Immature natural killer cell (primary cell): ENCODE results near the gene SIN3B. TPM values are rescaled to one million over a fixed set of nuclear protein-coding genes. Genes with fewer than 3 reads are reported as not detected.

Experiments
- DNase-seq, 3 donors: peaks; one replicate each; pipeline ENCODE4 v3.0.0; 2022; ENCODE audit warnings: mixed read lengths in 1 of 3
- H3K27ac Mint-ChIP-seq, 6 donors: one replicate each; pipeline ENCODE4 v1.8.0; 2020; ENCODE audit warnings: mixed read lengths in 6 of 6, mild to moderate bottlenecking in 5 of 6, inconsistent platforms in 4 of 6, moderate library complexity in 3 of 6
- H3K27me3 Mint-ChIP-seq, 3 donors: one replicate each; pipeline ENCODE4 v1.8.0; 2020 to 2021; ENCODE audit warnings: low read depth in 3 of 3, mild to moderate bottlenecking in 3 of 3, mixed read lengths in 3 of 3, moderate library complexity in 3 of 3, inconsistent platforms in 1 of 3
- H3K36me3 Mint-ChIP-seq, 3 donors: one replicate each; pipeline ENCODE4 v1.8.0; 2020; ENCODE audit warnings: mixed read lengths in 3 of 3, inconsistent platforms in 2 of 3, mild to moderate bottlenecking in 2 of 3
- H3K4me1 Mint-ChIP-seq, 2 donors: one replicate each; pipeline ENCODE4 v1.8.0; 2020; ENCODE audit warnings: inconsistent platforms in 2 of 2, mild to moderate bottlenecking in 2 of 2, mixed read lengths in 2 of 2, moderate library complexity in 1 of 2
- H3K4me3 Mint-ChIP-seq, 5 donors: one replicate each; pipeline ENCODE4 v1.8.0; 2020; ENCODE audit warnings: mild to moderate bottlenecking in 5 of 5, mixed read lengths in 5 of 5, inconsistent platforms in 3 of 5, moderate library complexity in 3 of 5
- H3K9me3 Mint-ChIP-seq, 6 donors: one replicate each; pipeline ENCODE4 v1.8.0; 2020; ENCODE audit warnings: mild to moderate bottlenecking in 6 of 6, mixed read lengths in 6 of 6, inconsistent platforms in 4 of 6, moderate library complexity in 3 of 6
- polyA plus RNA-seq, 3 donors: library from polyadenylated mRNA; unstranded; fragments of 300-500 nt; fragmentation: Illumina TruSeq; gene quantifications; one replicate each; pipeline ENCODE4 v1.2.3, GENCODE V29; 2021

SIN3B gene
- polyA plus RNA-seq, 3 donors from 2014 or later: 1.8 to 7.9 (median 2.3) TPM

GRCh38 chr19:16899566-16900075, 70.4 kb downstream of the SIN3B start:
- Mint-ChIP-seq H3K4me1 (peaks cover 21 to 24% of the 10 kb centered on the region in 2 donors), H3K9me3 (no peaks in the 10 kb centered on the region), H3K4me3 (peak overlapping the region in 2 of 5 donors; percentile 38 to 48), H3K27me3 (peaks cover 18 to 31% (median 28%) of the 10 kb centered on the region in 3 donors), H3K36me3 (no peaks in the 10 kb centered on the region), H3K27ac (peak overlapping the region in 3 of 6 donors; percentile 18 to 61 (median 42))
- peak; percentile 49 to 52 (median 50) for DNase-seq

DNA sequence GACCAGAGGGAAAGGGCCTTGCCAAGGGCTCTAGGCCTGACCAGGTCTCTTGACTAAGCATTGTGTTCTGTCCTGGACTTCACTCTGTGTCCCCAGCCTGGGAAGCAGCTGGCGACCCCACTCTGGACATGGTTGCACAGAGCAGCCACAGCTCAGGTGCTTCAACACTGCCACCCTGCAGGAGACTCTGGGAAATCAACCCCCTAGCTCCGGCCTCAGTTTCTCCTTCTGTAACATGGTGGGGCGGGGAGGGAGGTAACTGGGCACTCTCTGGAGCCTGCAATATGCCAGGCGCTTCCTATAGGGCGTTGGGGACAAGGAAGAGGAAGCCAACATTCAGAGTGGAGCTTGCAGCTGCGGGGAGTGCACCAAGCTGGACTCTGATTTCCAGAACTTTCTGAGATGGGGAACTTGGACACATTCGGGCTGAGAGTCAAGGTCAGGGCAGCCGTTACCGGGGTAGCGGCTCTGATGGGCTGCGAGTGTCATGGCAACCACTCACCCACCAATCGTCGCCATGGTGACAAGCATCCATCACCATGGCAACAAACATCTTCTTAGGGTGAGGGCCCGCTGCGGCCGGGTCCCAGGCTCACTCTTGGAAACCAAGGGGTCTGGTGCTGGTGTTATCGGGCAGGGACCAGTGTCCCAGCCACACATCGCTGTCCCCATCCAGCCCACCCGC, 72.4 kb downstream of the SIN3B start:
- Mint-ChIP-seq H3K27ac (no peak overlapping the region), H3K36me3 (no peaks in the 10 kb centered on the region)

GRCh38 chr19:16902545-16902944, 73.3 kb downstream of the SIN3B start:
- H3K4me3 Mint-ChIP-seq: no peak overlapping the region
- no peak for DNase-seq
- peak overlapping the region in 1 of 6 donors; percentile 53 for H3K27ac Mint-ChIP-seq
- peaks cover 15% of the 10 kb centered on the region in 2 donors for H3K4me1 Mint-ChIP-seq
- peaks cover 11 to 18% (median 14%) of the 10 kb centered on the region in 3 donors for H3K27me3 Mint-ChIP-seq
- peaks cover 0 to 1% (median 0%) of the 10 kb centered on the region in 6 donors for H3K9me3 Mint-ChIP-seq
- no peaks in the 10 kb centered on the region for H3K36me3 Mint-ChIP-seq

More for the DNA sequence above, 72.4 kb downstream of the SIN3B start:
- no peak for DNase-seq
- Mint-ChIP-seq H3K4me1 (peaks cover 18% of the 10 kb centered on the region in 2 donors), H3K4me3 (no peak overlapping the region), H3K27me3 (peaks cover 18 to 25% (median 20%) of the 10 kb centered on the region in 3 donors), H3K9me3 (peaks cover 0 to 1% (median 0%) of the 10 kb centered on the region in 6 donors)

- Mint-ChIP-seq H3K36me3 (no peaks in the 10 kb centered on the region), H3K27ac (no peak overlapping the region), H3K4me3 (no peak overlapping the region), H3K4me1 (peaks cover 12 to 14% of the 10 kb centered on the region in 2 donors), H3K9me3 (peaks cover 0 to 1% (median 0%) of the 10 kb centered on the region in 6 donors), H3K27me3 (peaks cover 6 to 10% (median 10%) of the 10 kb centered on the region in 3 donors)
- DNase-seq: no peak
These were observed 74.1 kb downstream of the SIN3B start for GRCh38 chr19:16903347-16903746.

DNA sequence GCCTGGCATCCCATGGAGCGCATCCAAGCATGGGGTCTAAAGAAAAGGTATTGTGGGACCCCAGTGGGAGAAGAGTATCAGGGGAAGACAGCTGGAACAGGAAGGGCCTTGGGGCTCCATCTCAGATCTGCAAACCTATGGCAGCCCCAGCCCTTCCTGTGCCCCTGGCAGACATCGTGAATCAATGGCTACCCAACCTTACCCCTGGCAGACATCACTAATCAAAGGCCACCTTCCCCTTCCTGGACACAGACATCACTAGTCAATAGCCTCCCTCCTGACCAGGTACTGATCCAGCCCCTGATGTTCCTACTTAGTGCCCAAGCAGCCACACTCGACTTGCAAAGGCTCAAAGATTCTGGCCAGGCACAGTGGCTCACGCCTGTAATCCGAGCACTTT, 75.4 kb downstream of the SIN3B start:
- no peak overlapping the region for H3K4me3 Mint-ChIP-seq
- no peak for DNase-seq
- H3K9me3 Mint-ChIP-seq: peaks cover 0 to 1% (median 0%) of the 10 kb centered on the region in 6 donors
- H3K27ac Mint-ChIP-seq: no peak overlapping the region
- no peaks in the 10 kb centered on the region for H3K36me3 Mint-ChIP-seq
- peaks cover 5 to 7% of the 10 kb centered on the region in 2 donors for H3K4me1 Mint-ChIP-seq
- peaks cover 3 to 5% (median 5%) of the 10 kb centered on the region in 3 donors for H3K27me3 Mint-ChIP-seq

DNA sequence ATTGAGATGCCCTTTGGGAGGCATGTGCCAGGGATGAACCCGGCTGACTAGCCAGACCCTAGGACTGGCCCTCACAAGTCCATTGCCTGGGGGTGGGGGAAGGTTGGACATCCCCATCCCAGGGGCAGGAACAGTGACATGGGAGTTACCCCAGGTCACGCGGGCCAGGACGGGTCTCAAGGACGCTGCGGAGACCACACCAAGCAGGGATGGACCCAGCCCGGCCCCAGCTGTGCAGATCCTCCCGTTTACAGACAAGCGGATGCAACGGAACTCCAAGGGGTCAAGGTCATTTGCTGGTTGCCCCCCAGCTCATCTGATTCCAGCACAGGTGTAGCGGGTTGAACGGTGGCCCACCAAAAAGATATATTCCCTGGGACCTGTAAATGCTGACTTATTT, 79.6 kb downstream of the SIN3B start:
- H3K4me3 Mint-ChIP-seq: no peak overlapping the region
- H3K27me3 Mint-ChIP-seq: peaks cover 0 to 7% (median 3%) of the 10 kb centered on the region in 3 donors
- no peaks in the 10 kb centered on the region for H3K4me1 Mint-ChIP-seq
- H3K9me3 Mint-ChIP-seq: peaks cover 8 to 26% (median 18%) of the 10 kb centered on the region in 6 donors
- peaks cover 0 to 12% (median 9%) of the 10 kb centered on the region in 3 donors for H3K36me3 Mint-ChIP-seq
- no peak for DNase-seq
- no peak overlapping the region for H3K27ac Mint-ChIP-seq

DNA sequence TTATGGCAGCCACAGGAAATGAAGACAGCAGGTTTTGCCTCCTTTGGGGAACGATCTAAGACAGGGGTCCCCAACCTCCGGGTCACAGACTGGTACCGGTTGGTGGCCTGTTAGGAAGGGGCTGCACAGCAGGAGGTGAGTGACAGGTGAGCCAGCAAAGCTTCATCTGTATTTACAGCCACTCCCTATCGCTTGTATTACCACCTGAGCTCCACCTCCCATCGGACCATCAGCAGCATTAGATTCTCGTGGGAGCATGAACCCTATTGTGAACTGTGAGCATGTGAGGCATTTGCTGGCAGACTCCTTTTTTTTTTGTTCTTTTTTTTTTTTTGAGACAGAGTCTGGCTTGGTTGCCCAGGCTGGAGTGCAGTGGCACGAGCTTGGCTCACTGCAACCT, 81.8 kb downstream of the SIN3B start:
- H3K27me3 Mint-ChIP-seq: peaks cover 2 to 7% (median 2%) of the 10 kb centered on the region in 3 donors
- DNase-seq: no peak
- H3K36me3 Mint-ChIP-seq: peaks cover 0 to 12% (median 9%) of the 10 kb centered on the region in 3 donors
- H3K9me3 Mint-ChIP-seq: peaks cover 8 to 32% (median 20%) of the 10 kb centered on the region in 6 donors
- H3K4me3 Mint-ChIP-seq: no peak overlapping the region
- no peak overlapping the region for H3K27ac Mint-ChIP-seq
- no peaks in the 10 kb centered on the region for H3K4me1 Mint-ChIP-seq

GRCh38 chr19:16912780-16913179, 83.6 kb downstream of the SIN3B start:
- no peak overlapping the region for H3K27ac Mint-ChIP-seq
- peaks cover 7 to 32% (median 20%) of the 10 kb centered on the region in 6 donors for H3K9me3 Mint-ChIP-seq
- no peak for DNase-seq
- H3K27me3 Mint-ChIP-seq: peaks cover 2 to 7% (median 5%) of the 10 kb centered on the region in 3 donors
- H3K4me3 Mint-ChIP-seq: no peak overlapping the region
- peaks cover 0 to 12% (median 9%) of the 10 kb centered on the region in 3 donors for H3K36me3 Mint-ChIP-seq
- no peaks in the 10 kb centered on the region for H3K4me1 Mint-ChIP-seq

DNA sequence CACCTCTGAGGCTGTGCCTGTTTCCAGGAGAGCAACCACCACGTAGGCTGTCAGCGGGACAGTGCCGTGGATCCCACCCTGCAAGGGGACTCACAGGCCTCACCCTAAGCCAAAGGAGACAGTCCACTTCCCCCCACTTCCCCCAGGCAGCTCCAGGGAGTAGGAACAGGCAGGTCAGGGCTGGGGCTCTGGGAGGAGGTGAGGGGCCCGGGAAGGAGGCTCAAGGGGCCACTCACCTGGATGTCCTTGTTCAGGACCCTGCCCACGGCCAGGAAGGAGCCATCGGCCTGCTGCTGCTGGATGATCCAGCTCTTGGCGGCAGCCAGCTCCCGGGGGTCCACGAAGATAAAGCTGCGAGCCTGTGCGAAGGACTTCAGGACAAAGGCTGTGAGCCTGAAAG, 85.2 kb downstream of the SIN3B start:
- Mint-ChIP-seq H3K9me3 (peaks cover 7 to 32% (median 20%) of the 10 kb centered on the region in 6 donors), H3K27me3 (peaks cover 2 to 8% (median 7%) of the 10 kb centered on the region in 3 donors), H3K4me1 (no peaks in the 10 kb centered on the region), H3K4me3 (no peak overlapping the region), H3K36me3 (peaks cover 0 to 12% (median 9%) of the 10 kb centered on the region in 3 donors), H3K27ac (no peak overlapping the region)
- no peak for DNase-seq

GRCh38 chr19:16915135-16915534, 85.9 kb downstream of the SIN3B start:
- H3K4me1 Mint-ChIP-seq: no peaks in the 10 kb centered on the region
- H3K9me3 Mint-ChIP-seq: peaks cover 7 to 32% (median 20%) of the 10 kb centered on the region in 6 donors
- H3K36me3 Mint-ChIP-seq: peaks cover 0 to 12% (median 9%) of the 10 kb centered on the region in 3 donors
- peaks cover 2 to 10% (median 9%) of the 10 kb centered on the region in 3 donors for H3K27me3 Mint-ChIP-seq
- no peak overlapping the region for H3K4me3 Mint-ChIP-seq
- no peak for DNase-seq
- H3K27ac Mint-ChIP-seq: peak overlapping the region in 1 of 6 donors; percentile 7

DNA sequence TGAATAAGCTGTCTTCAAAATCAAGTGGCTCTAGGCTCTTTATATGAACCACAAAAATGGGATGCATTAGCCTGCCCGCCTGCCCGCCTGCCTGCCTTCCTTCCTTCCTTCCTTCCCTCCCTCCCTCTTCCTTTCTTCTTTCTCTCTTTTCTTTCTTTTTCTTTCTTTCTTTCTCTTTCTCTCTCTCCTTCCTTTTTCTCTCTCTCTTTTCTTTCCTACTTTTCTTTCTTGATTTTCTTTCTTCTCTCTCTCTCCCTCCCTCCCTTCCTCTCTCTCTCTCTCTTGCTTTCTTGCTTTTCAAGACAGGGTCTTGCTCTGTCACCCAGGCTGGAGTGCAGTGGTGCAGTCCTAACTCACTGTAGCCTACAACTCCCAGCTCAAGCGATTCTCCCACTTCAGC, 86.5 kb downstream of the SIN3B start:
- Mint-ChIP-seq H3K4me3 (no peak overlapping the region), H3K9me3 (peaks cover 7 to 29% (median 20%) of the 10 kb centered on the region in 6 donors), H3K4me1 (no peaks in the 10 kb centered on the region)

GRCh38 chr19:16917401-16917800, 88.2 kb downstream of the SIN3B start:
- H3K27ac Mint-ChIP-seq: no peak overlapping the region
- no peaks in the 10 kb centered on the region for H3K4me1 Mint-ChIP-seq
- no peak overlapping the region for H3K4me3 Mint-ChIP-seq
- H3K36me3 Mint-ChIP-seq: peaks cover 0 to 11% (median 9%) of the 10 kb centered on the region in 3 donors
- no peak for DNase-seq
- H3K27me3 Mint-ChIP-seq: peaks cover 2 to 9% (median 5%) of the 10 kb centered on the region in 3 donors
- H3K9me3 Mint-ChIP-seq: peaks cover 7 to 19% (median 15%) of the 10 kb centered on the region in 6 donors

More for the DNA sequence above, 86.5 kb downstream of the SIN3B start:
- H3K36me3 Mint-ChIP-seq: peaks cover 0 to 12% (median 9%) of the 10 kb centered on the region in 3 donors
- H3K27me3 Mint-ChIP-seq: peaks cover 2 to 10% (median 9%) of the 10 kb centered on the region in 3 donors
- no peak for DNase-seq
- no peak overlapping the region for H3K27ac Mint-ChIP-seq

DNA sequence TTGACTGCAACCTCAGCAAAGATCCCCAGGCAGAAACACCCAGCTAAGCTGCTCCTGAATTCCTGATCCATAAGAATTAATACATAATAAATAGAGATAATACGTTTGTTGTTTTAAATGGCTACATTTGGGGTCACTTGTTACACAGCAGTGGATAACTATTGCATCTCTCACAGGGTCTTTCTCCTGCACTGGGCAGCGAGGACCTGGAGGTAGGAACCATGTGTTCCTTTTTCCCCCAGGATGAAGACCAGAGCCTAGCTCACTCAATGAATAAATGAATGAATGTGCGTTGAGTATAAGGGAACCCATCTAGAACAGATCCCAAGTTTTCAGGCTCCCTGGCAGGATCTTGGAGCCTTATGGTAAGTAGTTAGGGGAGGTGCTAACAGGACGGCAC, 90.3 kb downstream of the SIN3B start:
- Mint-ChIP-seq H3K4me1 (no peaks in the 10 kb centered on the region), H3K27ac (no peak overlapping the region), H3K27me3 (peaks cover 0 to 11% (median 5%) of the 10 kb centered on the region in 3 donors), H3K36me3 (no peaks in the 10 kb centered on the region), H3K9me3 (peaks cover 0 to 4% (median 0%) of the 10 kb centered on the region in 6 donors), H3K4me3 (no peak overlapping the region)
- no peak for DNase-seq
